ENCODE measurements around the gene ALDOA.

GRCh38 chr16:30060346-30060745 lies 5.2 kb upstream of the ALDOA start:
- TF ChIP-seq CTCF (IDR thresholded peaks at IDR 0.05) (no peak), POLR2A (IDR thresholded peaks at IDR 0.05) (no peak)

Data from Peyer's patch (tissue), 4 donors.